Bronchial epithelial cell (primary cell): ENCODE measurements around the gene RABGAP1L. TPM values are rescaled to one million over a fixed set of nuclear protein-coding genes. Genes with fewer than 3 reads are reported as not detected.
"Not testable (repeated sequence)": the region's sequence is repeated elsewhere in the genome, so short reads cannot be mapped to it uniquely, and the experiment has no call there.

Experiments used
- DNase-seq: peaks from one replicate; pipeline ENCODE4 v3.0.0-alpha.2; 2010; ENCODE audit warnings: low read depth
- FAIRE-seq: peaks from 2 replicates; lab custom pipeline; 2011; peaks lifted over from hg19 to GRCh38; lab: Jason Lieb, UNC
- H3K27me3 ChIP-seq: 2 replicates; pipeline ENCODE4 v1.5.1; 2011; ENCODE audit warnings: low read length; ENCODE audit not compliant: control insufficient read depth, insufficient read depth
- H3K36me3 ChIP-seq: 2 replicates; pipeline ENCODE4 v1.5.1; 2011; ENCODE audit warnings: low read length; ENCODE audit not compliant: control insufficient read depth, insufficient read depth
- H3K4me3 ChIP-seq: 2 replicates; pipeline ENCODE4 v1.5.1; 2011; ENCODE audit warnings: mild to moderate bottlenecking, low read depth, low read length, control low read depth
- total RNA-seq: library from RNA; depleted of rRNA; stranded (reverse); fragments of >200 nt; gene quantifications from 2 replicates; pipeline ENCODE4 v1.2.1, GENCODE V29; 2014
- TF ChIP-seq, protein P1 (sequence below): IDR thresholded peaks from 2 replicates; pipeline ENCODE4 v1.5.1; 2011; ENCODE audit warnings: mild to moderate bottlenecking, moderate library complexity, low read length, control low read depth, inconsistent platforms; ENCODE audit not compliant: insufficient read depth, severe bottlenecking

RABGAP1L gene
- total RNA-seq, 1 donor from 2014 or later: 37.4 TPM

DNA sequence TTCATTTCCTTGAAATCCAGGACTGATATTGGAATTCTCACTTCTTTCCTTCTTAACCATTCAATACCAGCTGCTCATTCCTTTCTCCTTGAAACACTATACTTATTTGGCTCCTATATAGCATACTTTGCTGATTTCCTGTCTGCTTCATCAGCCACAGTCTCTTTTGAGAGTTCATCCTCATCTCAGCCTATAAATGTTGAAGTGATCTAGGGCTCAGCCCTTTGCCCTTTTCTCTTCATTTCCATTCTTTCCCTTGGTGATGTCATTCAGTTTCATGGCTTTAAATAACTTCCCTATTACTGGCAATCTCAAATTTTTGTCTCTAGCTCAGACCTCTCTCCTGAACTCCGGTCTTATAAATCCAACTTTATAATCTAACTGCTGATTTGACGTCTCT, 24.1 kb upstream of the RABGAP1L start:
- no peak for FAIRE-seq
- no peaks in the 10 kb centered on the region for H3K27me3 ChIP-seq
- H3K36me3 ChIP-seq: no peaks in the 10 kb centered on the region
- DNase-seq: no peak
- TF ChIP-seq, protein P1, sequence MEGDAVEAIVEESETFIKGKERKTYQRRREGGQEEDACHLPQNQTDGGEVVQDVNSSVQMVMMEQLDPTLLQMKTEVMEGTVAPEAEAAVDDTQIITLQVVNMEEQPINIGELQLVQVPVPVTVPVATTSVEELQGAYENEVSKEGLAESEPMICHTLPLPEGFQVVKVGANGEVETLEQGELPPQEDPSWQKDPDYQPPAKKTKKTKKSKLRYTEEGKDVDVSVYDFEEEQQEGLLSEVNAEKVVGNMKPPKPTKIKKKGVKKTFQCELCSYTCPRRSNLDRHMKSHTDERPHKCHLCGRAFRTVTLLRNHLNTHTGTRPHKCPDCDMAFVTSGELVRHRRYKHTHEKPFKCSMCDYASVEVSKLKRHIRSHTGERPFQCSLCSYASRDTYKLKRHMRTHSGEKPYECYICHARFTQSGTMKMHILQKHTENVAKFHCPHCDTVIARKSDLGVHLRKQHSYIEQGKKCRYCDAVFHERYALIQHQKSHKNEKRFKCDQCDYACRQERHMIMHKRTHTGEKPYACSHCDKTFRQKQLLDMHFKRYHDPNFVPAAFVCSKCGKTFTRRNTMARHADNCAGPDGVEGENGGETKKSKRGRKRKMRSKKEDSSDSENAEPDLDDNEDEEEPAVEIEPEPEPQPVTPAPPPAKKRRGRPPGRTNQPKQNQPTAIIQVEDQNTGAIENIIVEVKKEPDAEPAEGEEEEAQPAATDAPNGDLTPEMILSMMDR: no peak
- no peak overlapping the region for H3K4me3 ChIP-seq

DNA sequence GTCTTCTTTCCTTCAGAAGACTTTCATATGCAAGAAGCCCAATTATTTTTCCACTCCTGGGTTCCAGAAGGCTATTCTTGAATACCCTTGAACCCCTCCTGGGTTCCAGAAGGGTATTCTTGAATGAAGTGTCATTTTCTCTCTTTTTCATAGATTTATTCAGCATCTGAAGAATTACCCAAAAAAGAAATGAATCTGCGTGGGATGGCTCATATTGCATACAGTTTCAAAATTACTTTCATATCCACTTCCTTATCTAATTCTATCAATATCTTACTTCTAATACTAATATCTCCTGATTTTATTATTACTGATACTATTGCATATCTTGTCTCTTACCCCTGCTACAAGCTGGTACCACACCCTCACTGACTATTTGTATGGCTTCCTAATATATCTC, 22.6 kb upstream of the RABGAP1L start:
- no peaks in the 10 kb centered on the region for H3K36me3 ChIP-seq
- H3K27me3 ChIP-seq: no peaks in the 10 kb centered on the region
- H3K4me3 ChIP-seq: no peak overlapping the region
- no peak for DNase-seq
- TF ChIP-seq, protein P1: no peak
- FAIRE-seq: no peak

DNA sequence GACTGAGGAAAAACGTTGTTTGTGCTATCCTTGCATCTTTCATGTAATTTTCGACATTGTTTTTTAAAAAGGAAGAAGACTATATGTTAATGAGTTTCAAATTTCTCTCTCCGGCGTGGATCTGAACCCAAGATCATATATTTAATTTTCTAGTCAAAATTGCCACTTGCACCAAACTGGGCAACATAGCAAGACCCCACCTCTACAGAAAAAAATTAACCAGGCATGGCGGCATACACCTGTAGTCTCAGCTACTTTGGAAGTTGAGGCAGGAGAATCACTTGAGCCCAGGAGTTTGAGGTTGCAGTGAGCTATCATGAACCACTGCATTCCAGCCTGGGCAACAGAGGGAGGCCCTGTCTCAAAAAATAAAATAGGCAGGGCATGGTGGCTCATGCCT, 16.5 kb upstream of the RABGAP1L start:
- FAIRE-seq (no peak), DNase-seq (no peak)
- TF ChIP-seq, protein P1: no peak
- no peak overlapping the region for H3K4me3 ChIP-seq
- H3K27me3 ChIP-seq: no peaks in the 10 kb centered on the region
- no peaks in the 10 kb centered on the region for H3K36me3 ChIP-seq

DNA sequence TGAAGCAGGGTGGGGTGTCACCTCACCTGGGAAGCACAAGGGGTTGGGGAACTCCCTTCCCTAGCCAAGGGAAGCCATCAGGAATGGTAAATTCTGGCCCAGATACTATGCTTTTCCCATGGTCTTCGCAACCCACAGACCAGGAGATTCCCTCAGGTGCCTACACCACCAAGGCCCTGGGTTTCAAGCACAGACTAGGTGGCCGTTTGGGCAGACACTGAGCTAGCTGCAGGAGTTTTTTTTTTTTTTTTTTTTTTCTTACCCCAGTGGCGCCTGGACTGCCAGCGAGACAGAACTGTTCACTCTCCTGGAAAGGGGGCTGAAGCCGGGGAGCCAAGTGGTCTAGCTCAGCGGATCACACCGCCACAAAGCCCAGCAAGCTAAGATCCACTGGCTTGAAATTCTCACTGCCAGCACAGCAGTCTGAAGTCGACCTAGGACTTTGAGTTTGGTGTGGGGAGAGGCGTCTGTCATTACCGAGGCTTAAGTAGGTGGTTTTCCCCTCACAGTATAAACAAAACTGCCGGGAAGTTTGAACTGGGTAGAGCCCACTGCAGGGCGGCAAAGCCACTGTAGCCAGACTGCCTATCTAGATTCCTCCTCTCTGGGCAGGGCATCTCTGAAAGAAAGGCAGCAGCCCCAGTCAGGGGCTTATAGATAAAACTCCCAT, 15.5 kb upstream of the RABGAP1L start:
- not testable (repeated sequence) for H3K4me3 ChIP-seq, DNase-seq, H3K36me3 ChIP-seq, FAIRE-seq, H3K27me3 ChIP-seq

DNA sequence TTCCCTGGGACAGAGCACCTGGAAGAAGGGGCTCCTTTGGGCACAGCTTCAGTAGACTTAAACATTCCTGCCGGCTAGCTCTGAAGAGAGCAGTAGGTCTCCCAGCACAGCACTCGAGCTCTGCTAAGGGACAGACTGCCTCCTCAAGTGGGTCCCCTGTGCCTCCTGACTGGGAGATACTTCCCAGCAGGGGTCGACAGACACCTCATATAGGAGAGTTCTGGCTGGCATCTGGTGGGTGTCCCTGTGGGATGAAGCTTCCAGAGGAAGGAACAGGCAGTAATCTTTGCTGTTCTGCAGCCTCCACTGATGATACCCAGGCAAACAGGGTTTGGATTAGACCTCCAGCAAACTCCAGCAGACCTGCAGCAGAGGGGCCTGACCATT, 14.9 kb upstream of the RABGAP1L start:
- not testable (repeated sequence) for DNase-seq, H3K36me3 ChIP-seq, FAIRE-seq

DNA sequence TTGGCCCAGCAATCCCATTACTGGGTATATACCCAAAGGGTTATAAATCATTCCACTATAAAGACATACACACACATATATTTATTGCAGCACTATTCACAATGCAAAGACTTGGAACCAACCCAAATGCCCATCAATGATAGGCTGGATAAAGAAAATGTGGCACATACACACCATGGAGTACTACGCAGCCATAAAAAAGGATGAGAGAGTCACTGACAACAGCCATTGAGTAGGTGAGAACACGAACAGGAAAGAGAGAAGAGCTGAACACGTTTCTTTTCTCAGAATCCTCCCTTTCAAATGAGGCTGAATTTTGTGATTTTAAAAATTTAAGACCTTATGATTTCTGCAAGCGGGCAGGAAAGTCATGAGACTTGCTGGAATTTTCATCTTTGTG, 10.1 kb upstream of the RABGAP1L start:
- DNase-seq: no peak
- no peaks in the 10 kb centered on the region for H3K36me3 ChIP-seq
- TF ChIP-seq, protein P1: no peak
- FAIRE-seq: no peak
- H3K27me3 ChIP-seq: no peaks in the 10 kb centered on the region
- H3K4me3 ChIP-seq: no peak overlapping the region

More for the DNA sequence above, 14.9 kb upstream of the RABGAP1L start:
- H3K4me3 ChIP-seq, H3K27me3 ChIP-seq: not testable (repeated sequence)

DNA sequence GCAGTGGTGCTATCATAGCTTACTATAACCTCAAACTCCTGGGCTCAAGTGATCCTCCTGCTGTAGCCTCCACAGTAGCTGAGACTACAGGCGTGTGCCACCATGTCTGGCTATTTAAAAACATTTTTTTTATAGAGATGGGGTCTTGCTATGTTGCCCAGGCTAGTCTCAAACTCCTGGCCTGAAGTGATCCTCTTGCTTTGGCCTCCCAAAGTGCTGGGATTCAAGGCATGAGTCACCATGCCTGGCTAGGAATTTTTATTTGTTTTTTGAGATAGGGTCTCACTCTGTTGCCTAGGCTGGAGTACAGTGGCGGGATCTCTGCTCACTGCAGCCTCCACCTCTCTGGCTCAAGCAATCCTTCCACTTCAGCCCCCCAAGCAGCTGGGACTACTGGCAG, 8.8 kb upstream of the RABGAP1L start:
- no peak for FAIRE-seq
- no peak for DNase-seq
- Histone ChIP-seq H3K4me3 (no peak overlapping the region), H3K36me3 (no peaks in the 10 kb centered on the region), H3K27me3 (no peaks in the 10 kb centered on the region)
- TF ChIP-seq, protein P1: no peak
